HG03460 (cell line): Measurements from ENCODE around the gene LIPC.

ENCODE experiments used
- ATAC-seq: cut with Tn5 transposase; IDR thresholded peaks from one replicate; pipeline ENCODE4 v1.9.1; 2021; ENCODE audit not compliant: unreplicated experiment

Gene LIPC

DNA sequence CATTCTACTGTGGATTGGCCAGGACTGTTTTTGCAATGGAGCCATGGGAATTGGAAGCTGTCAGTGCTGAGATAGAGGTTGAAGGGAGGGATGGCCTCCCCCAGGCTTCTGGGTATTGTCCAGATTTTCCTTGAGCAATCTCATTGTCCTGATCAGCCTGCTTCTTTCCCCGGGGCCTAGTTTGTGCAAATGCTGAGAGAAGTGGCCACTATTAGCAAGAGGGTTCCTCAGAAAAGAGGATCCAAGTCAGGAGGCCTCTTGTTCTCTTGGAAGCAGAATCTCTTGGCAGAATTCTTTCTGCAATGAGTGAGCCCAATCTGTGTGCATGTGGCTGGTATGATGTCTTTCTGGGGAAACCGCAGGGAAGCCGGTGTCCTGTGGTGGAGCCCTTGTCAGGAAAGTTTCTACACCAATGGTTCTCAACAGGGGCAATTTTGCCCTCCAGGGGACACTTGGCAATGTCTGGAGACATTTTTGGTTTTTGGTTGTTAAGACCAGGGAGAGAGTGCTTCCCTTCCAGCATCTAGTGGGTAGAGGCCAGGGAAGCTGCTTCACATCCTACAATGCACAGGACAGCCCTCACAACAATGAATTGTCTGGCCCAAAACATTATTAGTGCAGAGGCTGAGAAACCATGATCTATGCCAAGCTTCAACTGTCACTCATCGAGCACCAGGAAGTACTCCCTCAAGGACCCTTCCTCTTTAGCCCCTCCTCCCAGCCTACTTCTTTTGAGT lies 2.0 kb downstream of the LIPC start:
- no peak for ATAC-seq

DNA sequence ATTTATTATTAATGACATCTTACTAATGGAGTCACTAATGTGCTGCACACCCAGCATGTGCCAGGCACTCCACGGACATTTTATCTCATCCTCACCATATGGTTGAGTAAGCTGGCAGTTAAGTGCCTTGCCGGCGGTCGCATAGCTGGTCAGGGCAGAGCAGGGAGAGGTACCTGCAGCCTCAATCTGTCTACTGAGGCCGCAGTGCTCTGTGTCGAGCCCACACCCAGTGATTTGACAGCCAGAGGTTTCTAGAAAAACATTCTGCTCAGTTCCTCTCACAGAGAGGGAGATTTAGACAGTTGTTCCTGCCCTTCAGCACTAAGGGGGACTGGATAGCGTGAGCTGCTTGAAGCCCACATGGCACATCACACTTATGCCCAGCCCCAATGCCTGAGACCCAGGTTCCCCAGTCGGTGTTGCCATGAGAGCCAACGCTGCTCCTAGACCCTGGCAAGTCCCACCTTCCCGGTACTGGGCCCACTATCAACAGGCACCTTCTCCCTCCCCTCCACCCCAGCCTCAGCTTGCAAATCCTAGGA lies 2.6 kb downstream of the LIPC start:
- no peak for ATAC-seq

DNA sequence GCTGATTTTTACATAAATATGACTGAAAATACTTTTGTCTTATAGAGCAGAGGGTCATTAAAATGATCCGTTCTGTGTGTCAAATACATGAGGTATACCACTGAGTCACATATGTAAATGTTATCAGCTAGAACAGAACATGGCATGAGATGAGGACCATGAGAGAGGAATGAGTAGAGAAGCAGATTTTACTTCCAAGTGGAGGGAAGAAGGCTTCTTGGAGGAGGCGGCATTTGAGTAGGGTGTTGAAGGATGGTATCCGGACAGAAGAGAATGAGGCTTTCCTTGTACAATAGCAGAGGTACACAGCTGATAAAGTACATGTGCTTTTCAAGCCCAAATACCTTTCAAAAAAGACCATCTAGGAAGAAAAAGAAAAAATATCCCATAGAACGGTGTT lies 4.8 kb downstream of the LIPC start:
- no peak for ATAC-seq

DNA sequence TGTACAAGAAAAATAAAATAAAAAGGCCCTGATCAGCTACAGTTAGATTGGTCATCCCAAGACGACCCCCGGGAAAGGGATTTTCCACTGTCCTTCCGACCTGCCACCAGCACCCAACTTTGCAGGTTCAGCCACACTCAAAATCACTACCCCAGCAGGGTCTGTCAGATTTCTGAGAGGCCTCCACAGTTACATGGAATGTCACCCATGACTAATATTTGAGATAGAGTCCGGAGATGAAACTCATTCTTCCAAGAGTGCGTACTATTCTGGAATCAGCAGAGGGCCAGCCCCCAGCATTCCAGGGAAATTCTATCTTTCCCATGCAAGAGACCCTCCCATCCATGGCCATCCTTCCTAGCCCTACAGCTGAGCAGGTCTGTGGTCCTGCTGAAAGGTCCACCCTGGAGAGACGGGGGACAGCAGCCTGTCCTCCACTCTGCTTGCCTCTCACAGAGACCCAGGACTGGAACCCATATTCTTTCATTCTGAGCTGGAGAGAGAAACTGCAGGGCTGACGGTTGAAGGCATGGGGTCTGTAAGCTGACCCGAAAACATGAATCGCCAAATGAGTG lies 5.8 kb downstream of the LIPC start:
- no peak for ATAC-seq

DNA sequence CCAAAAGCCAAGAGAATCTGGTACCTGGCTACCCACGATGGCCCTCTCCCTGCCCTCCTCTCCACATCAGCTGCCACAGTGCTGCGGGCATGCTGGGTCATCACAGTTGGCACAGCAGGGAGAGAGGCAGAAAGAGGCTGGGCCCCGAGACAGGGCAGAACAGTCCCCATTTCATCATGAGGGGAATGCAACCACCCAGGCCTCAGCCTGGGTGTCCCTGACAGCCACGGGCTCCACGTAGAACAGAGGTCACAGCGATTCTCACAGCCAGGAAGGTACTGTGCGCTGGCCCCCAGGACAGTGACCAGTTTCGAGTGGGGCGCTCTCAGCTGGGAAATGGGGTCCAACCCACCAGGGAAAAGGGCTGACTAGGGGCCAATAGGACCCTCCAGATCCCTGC lies 6.3 kb downstream of the LIPC start:
- ATAC-seq: no peak

DNA sequence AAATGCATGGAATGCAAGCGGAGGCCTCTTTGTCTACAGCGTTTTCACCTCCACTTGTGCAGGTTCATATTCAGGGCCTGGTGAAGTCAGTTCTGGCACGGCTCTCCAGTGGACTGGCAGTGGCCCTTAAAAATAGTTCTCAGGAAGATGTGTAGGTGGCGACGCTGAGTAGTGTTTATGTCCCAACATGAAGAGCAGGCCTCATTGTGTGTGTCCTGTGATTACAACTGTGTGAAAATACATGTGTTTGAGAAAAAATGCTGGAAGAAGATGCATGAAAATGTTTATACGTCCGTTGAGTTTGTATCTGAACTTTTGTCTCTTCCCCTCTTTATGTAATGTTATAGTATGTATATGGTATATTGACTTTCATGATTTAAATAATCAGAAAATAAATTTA lies 7.2 kb downstream of the LIPC start:
- no peak for ATAC-seq

DNA sequence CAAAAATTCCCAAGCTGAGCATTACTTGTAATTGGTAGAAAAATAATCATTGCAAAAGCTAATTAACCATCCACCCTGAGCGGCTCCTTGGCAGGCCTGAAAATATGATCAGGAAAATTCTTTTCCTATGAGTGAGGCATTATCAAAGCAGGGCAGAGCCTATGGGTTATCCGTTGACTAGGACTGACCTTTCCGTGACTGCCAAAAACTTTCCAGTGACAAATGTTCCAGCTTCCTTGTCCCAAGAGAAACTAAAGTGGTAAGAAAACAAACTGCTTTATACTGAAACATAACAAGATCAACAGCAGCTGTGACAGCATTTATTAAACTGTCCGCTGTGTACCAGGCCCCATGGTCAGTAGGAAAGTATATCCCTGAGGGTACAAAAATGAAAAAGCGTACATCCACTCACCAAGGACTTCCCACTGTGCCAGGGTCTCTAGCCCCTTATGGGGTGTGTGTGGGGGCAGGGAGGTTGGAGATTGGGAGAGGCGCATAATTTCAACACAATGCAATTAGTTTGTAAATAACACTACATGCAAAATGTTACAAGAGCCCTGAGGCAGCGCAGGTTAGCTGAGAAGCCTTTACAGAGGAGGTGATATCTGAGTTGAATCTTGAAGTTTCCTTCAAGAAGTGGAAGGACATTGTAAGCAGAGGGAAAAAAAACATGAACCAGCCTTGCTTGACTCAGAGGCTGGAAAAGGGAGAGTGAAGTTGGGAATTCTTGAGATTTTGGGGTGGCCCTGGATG lies 8.5 kb downstream of the LIPC start:
- ATAC-seq: no peak

DNA sequence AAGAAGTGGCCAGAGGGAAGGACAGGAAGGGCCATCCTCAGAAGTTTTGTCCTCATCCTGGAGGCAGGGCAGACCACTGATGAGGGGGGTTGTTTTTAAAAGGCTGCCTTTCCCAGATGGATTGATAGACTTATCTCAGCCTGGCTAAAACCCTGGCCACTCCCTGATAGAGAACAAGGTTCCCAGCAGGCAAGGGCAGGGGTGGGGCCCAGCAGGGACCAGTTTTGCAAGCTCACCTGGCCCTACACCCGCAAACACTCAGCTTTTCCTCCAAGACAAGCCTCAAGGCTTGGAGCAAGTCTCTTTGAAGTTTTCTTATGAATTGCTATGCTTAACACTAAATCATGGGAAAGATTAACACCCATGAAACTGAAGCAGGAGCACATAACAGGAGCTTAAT lies 9.1 kb downstream of the LIPC start:
- no peak for ATAC-seq

DNA sequence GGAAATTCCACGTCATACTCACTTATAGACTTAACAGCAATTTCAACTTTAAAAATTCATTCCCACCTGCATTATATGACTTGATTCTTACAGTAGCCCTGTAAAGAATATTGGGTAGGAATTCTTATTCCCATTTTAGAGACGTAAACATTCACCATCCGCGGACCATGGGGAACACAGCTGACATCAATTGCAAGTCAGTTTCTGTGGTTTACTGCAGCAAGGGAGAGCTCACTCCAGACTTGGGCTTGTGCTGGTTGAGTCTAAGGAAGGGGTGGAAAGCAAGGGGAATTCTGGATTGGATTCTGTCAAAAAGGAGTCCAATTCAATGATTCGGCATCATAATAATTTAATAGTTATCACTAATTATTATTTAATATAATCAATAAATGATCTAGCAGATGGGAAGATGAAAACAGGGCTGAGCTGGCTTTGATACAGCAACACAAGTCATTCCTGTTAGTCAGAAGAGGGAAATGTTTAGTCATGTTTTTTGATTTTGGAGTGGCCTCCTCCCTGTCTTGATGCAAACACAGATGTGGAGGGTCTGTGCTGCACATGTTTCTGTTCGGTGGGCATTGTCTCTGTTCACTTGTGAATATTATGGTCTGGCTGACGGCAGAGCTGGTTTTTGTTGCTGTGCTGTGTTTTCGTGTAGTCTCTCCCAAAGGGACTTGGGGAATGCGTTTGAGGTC lies 9.7 kb downstream of the LIPC start:
- ATAC-seq: no peak

DNA sequence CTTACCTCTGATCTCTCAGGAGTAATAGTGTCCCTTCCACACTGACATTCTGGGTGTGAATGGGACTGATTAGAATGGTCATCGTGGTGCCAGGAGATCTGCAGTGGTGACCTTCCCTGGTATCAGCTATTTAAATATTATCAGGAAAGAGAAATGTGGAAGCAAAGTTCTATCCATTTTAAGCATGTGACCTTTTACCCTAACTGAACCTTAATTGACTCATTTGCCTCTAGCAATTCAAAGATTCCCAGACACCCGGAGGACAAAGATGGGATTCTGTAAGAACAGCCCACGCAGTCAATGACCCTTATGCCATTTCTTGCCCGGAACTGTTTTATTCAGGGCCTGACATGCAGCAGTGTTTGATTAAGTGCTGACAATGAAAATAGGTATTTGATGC lies 10.3 kb downstream of the LIPC start:
- no peak for ATAC-seq

DNA sequence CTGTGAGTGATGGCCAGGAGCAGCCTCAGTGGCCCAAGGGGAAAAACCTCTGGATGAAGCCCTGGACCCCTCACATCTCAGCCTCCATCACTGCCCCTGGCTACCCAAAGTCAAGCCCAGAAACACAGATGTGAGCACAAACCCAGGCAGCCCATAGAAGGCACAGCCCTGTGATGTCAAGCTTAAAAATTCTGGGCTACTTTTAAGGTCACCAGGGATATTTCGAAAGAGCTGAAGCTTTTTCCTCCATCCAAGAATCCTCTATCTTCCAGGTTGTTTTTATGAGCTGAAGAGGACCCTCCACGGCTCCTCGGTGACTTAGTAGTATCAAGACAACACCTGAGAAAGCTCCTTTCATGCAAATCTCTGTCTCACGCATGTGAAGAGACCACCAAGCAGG lies 11.5 kb downstream of the LIPC start:
- ATAC-seq: no peak

DNA sequence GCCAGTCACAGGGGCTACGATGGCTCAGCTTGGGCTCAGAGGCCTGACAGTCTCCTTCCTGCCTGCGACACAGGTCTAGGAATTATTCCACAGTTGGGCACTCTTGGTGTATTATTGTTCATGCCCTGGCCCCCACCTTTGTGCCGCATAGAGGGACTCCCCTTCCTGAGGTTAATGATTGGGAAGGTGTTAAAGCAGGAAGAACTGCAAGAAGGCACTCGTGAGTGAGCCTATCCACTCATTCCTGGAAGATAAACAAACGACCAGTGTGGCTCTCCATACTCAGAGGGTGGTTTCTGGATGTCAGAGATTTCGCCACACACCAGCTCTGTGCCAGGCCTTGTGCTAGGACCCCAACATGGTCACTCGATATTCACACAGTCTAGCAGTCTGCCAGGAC lies 12.3 kb downstream of the LIPC start:
- no peak for ATAC-seq

DNA sequence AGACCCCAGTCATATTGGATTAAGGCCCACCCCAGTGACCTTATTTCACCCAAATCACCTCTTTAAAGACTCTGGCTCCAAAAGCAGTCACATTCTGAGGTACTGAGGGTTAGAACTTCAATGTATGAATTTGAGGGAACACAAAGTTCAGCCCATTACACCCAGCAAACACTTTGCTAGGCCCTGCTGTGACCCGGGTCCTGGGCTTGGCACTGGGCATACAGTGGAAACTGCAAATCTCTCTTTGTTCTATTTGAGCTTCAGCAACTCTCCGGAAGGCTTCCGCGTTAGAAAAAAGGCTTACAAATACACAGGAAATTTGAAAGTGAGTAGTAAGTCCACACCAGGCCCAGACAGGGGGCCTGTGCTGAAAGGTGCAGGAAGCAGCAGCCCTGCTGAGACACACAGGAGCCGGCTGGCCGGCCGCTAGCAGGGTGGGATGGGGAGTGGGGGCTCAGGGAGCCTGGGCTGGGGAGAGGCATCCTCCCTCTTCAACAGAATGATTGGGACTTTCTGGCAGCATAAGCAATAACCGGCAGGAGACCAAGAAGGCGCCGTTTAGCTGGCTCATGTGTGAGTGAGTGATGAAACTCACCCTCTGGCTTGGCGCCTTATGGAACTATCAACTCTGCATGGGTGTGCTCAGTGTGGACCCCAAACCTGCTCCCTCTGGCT lies 13.0 kb downstream of the LIPC start:
- no peak for ATAC-seq

DNA sequence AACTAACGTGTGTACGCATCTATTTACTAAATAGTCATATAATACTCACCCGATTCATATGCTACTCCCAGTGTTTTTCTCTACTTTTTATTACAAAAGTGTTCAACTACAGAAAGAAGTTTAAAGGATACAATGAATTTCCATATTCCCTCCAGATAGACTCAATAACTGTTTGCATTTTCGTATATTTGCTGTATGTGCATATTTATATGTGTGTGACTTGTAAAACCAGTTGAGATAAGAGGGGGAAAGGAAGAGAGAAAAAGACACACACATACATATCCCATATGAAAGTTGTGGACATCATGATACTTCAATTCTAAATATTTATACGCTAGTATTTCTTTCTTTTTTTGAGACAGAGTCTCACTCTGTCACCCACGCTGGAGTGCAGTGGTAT lies 14.1 kb downstream of the LIPC start:
- no peak for ATAC-seq

DNA sequence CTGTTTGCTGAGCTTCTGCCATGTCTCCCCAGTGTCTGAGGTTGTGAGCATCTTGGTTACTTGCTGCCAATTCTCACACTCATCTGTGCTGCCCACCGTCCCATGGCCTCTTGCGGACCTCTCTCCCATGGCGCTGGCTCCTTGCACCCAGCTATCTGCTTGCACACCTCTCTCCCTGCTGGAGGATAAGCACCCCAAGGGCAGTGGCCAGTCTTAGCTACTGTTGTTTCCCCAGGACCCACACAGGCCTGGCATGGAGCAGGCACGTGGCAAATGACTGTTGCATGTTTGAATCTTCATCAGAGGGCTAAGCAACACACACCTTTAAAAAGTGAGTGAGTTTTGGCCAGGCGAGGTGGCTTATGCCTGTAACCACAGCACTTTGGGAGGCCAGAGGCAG lies 14.7 kb downstream of the LIPC start:
- ATAC-seq: no peak

DNA sequence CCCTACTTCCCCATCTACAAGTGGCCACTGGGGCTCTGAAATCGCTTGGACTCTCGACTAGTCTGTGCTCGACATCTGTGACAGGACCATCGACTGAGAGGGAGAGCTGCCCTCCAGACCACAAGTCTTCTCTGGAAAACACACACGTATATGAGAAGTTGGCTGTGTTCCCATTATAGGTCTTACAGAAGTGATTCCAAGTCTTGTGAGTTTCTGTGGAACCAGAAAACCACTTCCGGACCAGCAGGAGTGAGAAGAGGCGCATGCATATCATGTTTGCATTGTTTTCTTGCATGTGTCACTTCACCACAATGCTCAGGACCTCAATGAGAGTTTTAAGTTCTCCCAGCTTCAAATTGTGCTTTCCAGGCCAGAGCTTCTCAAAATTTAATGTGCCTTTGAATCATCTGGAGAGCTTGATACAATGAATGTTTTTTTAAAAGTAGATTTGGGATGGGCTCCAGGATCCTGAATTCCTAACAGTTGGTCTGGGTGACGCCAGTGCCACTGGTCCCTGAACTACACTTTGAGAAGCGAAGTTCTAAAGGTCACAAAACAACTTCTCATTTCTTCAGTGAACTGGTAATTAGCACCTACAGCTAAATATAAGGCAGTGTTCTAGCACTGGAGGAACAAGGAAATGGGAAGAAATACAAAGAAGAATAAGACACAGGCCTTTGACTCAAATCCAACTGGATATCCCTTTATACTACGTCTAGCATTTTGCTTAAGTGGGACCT lies 15.7 kb downstream of the LIPC start:
- no peak for ATAC-seq

DNA sequence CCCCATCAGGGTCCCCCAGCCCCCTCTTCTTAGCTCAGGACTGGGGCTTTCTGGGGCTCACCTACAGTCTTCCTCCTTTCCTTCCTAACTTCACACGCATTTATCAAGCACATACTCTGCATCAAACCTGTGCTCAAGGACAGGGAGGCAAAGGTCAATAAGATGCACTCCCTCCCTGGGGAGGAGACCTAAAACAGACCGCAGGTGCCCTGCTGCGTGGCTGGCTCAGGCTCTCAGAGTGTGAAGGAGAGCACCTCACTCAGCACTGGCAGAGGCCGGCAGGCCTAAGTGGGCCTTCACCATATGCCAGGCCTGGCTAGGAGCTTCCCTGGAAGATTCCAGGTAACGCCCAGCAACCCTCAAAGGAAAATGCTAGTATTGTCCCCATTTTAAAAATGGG lies 16.5 kb downstream of the LIPC start:
- no peak for ATAC-seq

DNA sequence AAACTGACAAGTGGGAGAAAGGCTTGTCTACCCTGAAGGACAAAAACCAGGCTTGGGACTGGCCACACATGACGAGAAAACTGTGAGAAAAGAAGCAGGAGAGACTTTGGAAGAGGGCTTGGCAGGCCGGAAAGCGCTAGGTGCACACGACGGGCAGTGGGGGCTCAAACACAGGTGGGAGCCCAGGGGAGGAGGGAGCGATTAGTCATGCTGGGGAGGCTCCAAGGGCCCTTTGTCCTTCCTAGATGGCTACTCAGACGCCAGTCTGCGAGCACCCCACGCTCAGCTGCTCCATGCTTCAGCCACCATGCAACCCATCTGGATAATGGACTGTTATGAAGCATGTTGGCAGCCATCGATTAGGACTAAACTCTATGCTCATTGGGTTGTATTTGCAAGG lies 17.1 kb downstream of the LIPC start:
- ATAC-seq: no peak

DNA sequence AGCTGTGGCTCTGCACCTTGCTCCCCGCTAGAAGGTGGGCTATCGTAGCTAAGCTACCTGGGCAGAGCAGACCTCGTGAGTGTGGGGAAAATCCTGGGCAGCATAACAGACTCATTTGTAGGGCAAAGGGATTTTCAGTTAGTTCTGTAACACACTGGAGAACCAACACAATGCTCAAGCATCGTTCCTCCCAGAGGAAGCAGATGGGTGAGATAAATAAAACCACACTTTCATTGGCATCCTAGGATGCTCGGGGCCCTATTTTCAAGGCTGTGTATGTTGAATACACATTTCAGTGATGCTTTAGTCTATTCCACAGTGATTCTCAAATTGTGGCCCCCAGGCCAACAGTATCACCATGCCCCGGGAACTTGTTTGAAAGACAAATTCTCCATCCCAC lies 20.0 kb downstream of the LIPC start:
- ATAC-seq: no peak

DNA sequence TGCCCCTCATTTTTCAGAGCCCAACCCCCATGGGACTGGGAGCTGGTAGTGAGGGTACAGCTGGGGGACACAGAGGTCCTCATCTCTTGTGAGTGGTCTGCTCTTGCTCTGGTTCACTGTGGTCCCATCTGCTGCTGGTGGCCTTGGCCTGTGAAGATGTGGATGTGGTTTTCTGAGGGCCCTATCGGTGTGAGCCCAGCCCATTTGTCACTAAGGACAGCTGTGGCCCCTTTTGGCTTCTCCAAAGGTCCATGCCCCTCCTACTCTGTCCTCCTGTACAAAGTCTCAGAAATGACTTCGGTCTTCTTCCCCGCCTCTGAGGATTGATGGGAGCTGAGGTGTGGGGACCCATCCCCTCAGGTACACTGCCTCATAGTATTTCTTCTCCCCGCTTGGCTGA lies 21.0 kb downstream of the LIPC start:
- ATAC-seq: no peak
